ENCODE data around the gene PDE8B. TPM values are rescaled to one million over a fixed set of nuclear protein-coding genes. Genes with fewer than 3 reads are reported as not detected.

Gene PDE8B
- total RNA-seq, 1 donor from 2014 or later, result 7.8 TPM

- TF ChIP-seq, protein P1, sequence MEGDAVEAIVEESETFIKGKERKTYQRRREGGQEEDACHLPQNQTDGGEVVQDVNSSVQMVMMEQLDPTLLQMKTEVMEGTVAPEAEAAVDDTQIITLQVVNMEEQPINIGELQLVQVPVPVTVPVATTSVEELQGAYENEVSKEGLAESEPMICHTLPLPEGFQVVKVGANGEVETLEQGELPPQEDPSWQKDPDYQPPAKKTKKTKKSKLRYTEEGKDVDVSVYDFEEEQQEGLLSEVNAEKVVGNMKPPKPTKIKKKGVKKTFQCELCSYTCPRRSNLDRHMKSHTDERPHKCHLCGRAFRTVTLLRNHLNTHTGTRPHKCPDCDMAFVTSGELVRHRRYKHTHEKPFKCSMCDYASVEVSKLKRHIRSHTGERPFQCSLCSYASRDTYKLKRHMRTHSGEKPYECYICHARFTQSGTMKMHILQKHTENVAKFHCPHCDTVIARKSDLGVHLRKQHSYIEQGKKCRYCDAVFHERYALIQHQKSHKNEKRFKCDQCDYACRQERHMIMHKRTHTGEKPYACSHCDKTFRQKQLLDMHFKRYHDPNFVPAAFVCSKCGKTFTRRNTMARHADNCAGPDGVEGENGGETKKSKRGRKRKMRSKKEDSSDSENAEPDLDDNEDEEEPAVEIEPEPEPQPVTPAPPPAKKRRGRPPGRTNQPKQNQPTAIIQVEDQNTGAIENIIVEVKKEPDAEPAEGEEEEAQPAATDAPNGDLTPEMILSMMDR (IDR thresholded peaks at IDR 0.05; ENCODE audit: unreplicated experiment), result no peak
- Mint-ChIP-seq H3K9me3 (ENCODE audit: unreplicated experiment) (no peaks in the 10 kb centered on the region), H3K27me3 (ENCODE audit: unreplicated experiment) (no peaks in the 10 kb centered on the region), H3K4me3 (ENCODE audit: unreplicated experiment) (no peak overlapping the region), H3K27ac (ENCODE audit: unreplicated experiment) (no peak overlapping the region), H3K36me3 (ENCODE audit: low read depth, unreplicated experiment) (no peaks in the 10 kb centered on the region), H3K4me1 (ENCODE audit: unreplicated experiment) (peaks cover 5% of the 10 kb centered on the region)
- no peak for DNase-seq (ENCODE audit: low spot score)
Measured at GRCh38 chr5:77326986-77327734, 116.7 kb downstream of the PDE8B start.

DNA sequence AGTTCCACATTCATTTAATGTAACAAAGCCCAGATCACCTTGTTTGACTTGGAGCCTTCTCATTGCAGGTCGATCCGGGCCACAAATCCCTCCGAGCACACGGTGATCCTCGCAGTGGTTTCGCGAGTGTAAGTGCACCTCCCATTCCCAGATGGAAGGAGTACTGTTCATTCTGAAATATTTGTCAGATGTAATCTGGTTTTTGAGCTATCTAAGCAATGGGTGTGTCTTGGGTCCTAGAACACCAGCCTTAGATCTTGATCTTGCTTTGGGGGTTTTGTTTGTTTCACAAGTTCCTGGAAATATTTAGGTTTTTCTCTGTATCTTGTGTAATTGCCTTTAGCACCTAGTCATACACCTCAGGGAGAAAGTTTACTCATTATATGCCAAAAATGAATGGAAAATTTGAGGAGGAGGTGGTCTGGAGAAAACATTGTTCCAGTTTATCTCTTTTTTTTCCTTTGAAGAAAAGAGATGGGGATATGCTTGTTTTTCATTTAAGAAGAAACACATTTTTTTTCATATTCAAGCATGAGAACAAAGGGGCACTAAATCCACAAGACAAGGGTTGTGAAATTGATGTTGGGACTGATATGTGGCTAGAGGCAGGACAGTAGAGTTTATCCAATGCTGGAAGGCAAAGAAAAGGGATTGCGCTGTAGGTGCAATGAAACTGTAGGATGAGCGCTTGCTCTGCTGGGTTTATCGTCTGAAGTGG lies 118.6 kb downstream of the PDE8B start:
- TF ChIP-seq, protein P1 (IDR thresholded peaks at IDR 0.05; ENCODE audit: unreplicated experiment), result no peak
- H3K36me3 Mint-ChIP-seq (ENCODE audit: low read depth, unreplicated experiment), result no peaks in the 10 kb centered on the region
- no peak overlapping the region for H3K27ac Mint-ChIP-seq (ENCODE audit: unreplicated experiment)
- H3K9me3 Mint-ChIP-seq (ENCODE audit: unreplicated experiment), result no peaks in the 10 kb centered on the region
- H3K4me1 Mint-ChIP-seq (ENCODE audit: unreplicated experiment), result peaks cover 5% of the 10 kb centered on the region
- no peaks in the 10 kb centered on the region for H3K27me3 Mint-ChIP-seq (ENCODE audit: unreplicated experiment)
- H3K4me3 Mint-ChIP-seq (ENCODE audit: unreplicated experiment), result no peak overlapping the region
- DNase-seq (ENCODE audit: low spot score), result no peak

DNA sequence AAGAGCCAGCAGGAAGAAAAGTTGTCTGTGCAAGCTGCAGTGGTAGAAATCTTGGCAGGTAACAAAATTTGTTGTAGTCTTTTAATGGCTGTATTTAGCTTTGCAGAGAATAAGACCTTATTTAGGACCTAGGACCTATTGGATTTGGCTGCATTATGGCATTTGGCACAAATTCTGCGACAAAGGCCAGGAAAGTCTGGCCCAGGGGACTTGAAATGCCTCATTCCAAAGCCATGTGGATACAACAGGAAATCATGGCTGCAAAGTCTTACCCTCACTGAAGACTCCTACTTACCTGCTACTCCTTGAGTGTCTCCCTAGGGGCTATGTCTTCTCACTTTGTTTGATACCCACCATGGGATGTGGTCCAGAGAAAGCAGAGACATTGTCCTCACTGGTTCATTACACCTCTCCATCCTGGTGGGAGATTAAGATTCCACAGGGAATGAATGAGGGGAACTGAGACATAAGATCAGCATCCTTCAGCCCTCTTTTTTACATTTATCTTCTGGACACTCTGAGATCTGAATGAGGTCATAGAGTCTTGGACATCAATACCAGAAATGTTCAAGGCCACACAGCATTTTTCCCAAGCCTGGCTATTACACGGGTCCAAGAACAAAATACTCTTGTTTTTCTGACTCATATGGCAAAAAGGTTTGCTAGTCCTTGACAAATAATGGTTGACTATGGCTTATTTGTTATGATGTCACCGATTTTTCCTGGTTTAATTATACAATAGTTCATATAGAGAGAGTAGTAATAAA lies 119.4 kb downstream of the PDE8B start:
- peaks cover 1% of the 10 kb centered on the region for H3K27me3 Mint-ChIP-seq (ENCODE audit: unreplicated experiment)
- TF ChIP-seq, protein P1 (IDR thresholded peaks at IDR 0.05; ENCODE audit: unreplicated experiment), result no peak
- H3K4me3 Mint-ChIP-seq (ENCODE audit: unreplicated experiment), result no peak overlapping the region
- H3K9me3 Mint-ChIP-seq (ENCODE audit: unreplicated experiment), result no peaks in the 10 kb centered on the region
- H3K36me3 Mint-ChIP-seq (ENCODE audit: low read depth, unreplicated experiment), result no peaks in the 10 kb centered on the region
- DNase-seq (ENCODE audit: low spot score), result no peak
- H3K4me1 Mint-ChIP-seq (ENCODE audit: unreplicated experiment), result peaks cover 5% of the 10 kb centered on the region
- no peak overlapping the region for H3K27ac Mint-ChIP-seq (ENCODE audit: unreplicated experiment)

DNA sequence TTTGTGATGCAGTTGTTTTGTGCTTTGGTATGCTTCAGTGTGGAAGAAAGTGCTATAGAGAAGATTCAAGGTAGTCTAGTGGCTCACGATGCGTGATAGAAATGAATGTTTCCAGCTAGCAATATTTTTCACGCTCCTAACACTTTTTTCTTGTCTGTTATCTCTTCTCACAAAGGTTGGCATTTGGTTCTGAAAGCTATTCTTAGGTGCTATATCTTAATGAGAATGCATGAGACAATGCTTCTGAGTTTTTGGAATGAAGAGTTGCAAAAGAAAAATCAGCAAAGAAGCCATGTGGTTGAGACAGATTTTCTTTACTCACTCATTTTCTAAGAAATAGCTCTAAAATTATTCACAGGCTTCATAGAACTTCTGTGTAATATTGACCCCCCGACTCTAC lies 122.6 kb downstream of the PDE8B start:
- Mint-ChIP-seq H3K27ac (ENCODE audit: unreplicated experiment) (no peak overlapping the region), H3K9me3 (ENCODE audit: unreplicated experiment) (no peaks in the 10 kb centered on the region), H3K36me3 (ENCODE audit: low read depth, unreplicated experiment) (no peaks in the 10 kb centered on the region), H3K27me3 (ENCODE audit: unreplicated experiment) (peaks cover 3% of the 10 kb centered on the region), H3K4me3 (ENCODE audit: unreplicated experiment) (no peak overlapping the region), H3K4me1 (ENCODE audit: unreplicated experiment) (peaks cover 2% of the 10 kb centered on the region)
- TF ChIP-seq, protein P1 (IDR thresholded peaks at IDR 0.05; ENCODE audit: unreplicated experiment), result no peak
- DNase-seq (ENCODE audit: low spot score), result no peak

Measured in endothelial cell (in vitro differentiated cells).